Fibroblast of villous mesenchyme (primary cell): Measurements from ENCODE around the gene GNG11. TPM values are rescaled to one million over a fixed set of nuclear protein-coding genes. Genes with fewer than 3 reads are reported as not detected.
A peak's percentile ranks its signal among the peaks of the same experiment; 100 is the strongest.

Experiments used
- DNase-seq: peaks from one replicate; pipeline ENCODE4 v3.0.0-alpha.2; 2010; ENCODE audit warnings: low read depth
- H3K4me3 ChIP-seq: 2 replicates; pipeline ENCODE4 v1.5.1; 2011; ENCODE audit warnings: low read depth, mild to moderate bottlenecking, low read length
- total RNA-seq: library from RNA; depleted of rRNA; stranded (reverse); fragments of >200 nt; gene quantifications from 2 replicates; pipeline ENCODE4 v1.2.3, GENCODE V29; 2012
- TF ChIP-seq, protein P1 (sequence below): IDR thresholded peaks from 2 replicates; pipeline ENCODE4 v1.5.1; 2012; ENCODE audit warnings: low read depth, mild to moderate bottlenecking, low read length; ENCODE audit not compliant: insufficient read depth

The GNG11 gene
- total RNA-seq: 67.4 and 83.1 TPM in 2 replicates

GRCh38 chr7:93921607-93922566 is at the start of gene GNG11:
Gene GNG11, plus strand, starts transcription at chr7:93921735. Its CDS starts 403 bp downstream, at chr7:93922138.
- peak; percentile 81 for DNase-seq
- peak within 1 kb of the TSS; percentile 86 for H3K4me3 ChIP-seq
- TF ChIP-seq, protein P1, sequence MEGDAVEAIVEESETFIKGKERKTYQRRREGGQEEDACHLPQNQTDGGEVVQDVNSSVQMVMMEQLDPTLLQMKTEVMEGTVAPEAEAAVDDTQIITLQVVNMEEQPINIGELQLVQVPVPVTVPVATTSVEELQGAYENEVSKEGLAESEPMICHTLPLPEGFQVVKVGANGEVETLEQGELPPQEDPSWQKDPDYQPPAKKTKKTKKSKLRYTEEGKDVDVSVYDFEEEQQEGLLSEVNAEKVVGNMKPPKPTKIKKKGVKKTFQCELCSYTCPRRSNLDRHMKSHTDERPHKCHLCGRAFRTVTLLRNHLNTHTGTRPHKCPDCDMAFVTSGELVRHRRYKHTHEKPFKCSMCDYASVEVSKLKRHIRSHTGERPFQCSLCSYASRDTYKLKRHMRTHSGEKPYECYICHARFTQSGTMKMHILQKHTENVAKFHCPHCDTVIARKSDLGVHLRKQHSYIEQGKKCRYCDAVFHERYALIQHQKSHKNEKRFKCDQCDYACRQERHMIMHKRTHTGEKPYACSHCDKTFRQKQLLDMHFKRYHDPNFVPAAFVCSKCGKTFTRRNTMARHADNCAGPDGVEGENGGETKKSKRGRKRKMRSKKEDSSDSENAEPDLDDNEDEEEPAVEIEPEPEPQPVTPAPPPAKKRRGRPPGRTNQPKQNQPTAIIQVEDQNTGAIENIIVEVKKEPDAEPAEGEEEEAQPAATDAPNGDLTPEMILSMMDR: no peak

- TF ChIP-seq, protein P1: no peak
- DNase-seq: no peak
Observed at GRCh38 chr7:93873998-93874574, 47.4 kb upstream of the GNG11 start.

GRCh38 chr7:93877742-93878141 is 43.8 kb upstream of the GNG11 start:
- DNase-seq: peak; percentile 47
- no peak overlapping the region for H3K4me3 ChIP-seq
- TF ChIP-seq, protein P1: no peak

More at GRCh38 chr7:93873998-93874574, 47.4 kb upstream of the GNG11 start:
- H3K4me3 ChIP-seq: no peak overlapping the region

DNA sequence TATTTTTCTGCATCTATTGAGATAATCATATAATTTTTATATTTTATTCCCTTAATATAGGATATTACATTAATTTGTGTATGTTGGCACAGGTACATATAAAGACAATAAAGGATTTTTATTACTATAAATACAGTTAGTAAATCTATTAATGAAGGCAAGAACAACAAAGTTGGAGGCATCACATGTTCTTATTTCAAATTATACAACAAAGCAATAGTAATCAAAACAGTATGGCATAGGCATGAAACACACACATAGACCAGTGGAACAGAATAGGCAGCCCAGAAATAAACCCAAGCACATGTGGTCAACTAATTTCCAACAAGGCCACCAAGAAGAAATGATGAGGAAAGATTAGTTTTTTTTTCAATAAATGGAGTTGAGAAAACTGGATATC is 42.2 kb upstream of the GNG11 start:
- TF ChIP-seq, protein P1: no peak
- no peak for DNase-seq
- H3K4me3 ChIP-seq: no peak overlapping the region

GRCh38 chr7:93882468-93882867 is 39.1 kb upstream of the GNG11 start:
- DNase-seq: no peak
- TF ChIP-seq, protein P1: no peak
- no peak overlapping the region for H3K4me3 ChIP-seq

GRCh38 chr7:93883078-93883916 is 38.2 kb upstream of the GNG11 start:
- TF ChIP-seq, protein P1: no peak
- peak; percentile 35 for DNase-seq
- H3K4me3 ChIP-seq: no peak overlapping the region
